GM19468 (cell line): Measurements from ENCODE around the gene COL9A3.

ENCODE experiments used
- ATAC-seq: cut with Tn5 transposase; IDR thresholded peaks from one replicate; pipeline ENCODE4 v1.9.1; 2021; ENCODE audit warnings: mild to moderate bottlenecking, moderate library complexity, moderate number of reproducible peaks; ENCODE audit not compliant: unreplicated experiment; ENCODE audit errors: extremely low read depth

Gene COL9A3

DNA sequence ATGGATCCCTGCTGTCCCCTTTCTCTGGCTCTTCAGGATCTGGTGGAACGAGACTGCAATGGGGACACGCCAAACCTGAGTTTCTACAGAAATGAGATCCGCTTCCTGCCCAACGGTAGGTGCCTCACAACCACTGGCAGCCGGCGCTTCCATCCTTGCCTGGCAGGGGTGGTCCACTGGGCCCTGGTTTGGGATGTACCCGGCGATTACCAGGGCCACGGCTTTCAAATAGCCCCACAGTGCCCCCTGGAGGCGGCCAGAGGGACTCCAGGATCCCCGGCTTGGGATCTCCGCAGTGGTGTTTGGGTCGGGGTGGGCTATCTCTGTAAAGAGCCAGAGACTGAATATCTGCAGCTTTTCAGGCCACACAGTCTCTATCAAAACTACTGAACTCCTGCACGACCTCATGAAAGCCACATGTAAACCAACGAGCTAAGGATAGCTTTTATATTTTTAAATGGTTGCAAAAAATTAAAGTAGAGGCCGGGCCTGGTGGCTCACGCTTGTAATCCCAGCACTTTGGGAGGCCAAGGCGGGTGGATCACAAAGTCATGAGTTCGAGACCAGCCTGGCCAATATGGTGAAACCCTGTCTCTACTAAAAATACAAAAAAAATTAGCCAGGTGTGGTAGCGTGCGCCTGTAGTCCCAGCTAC lies 8.5 kb upstream of the COL9A3 start:
- ATAC-seq = no peak

DNA sequence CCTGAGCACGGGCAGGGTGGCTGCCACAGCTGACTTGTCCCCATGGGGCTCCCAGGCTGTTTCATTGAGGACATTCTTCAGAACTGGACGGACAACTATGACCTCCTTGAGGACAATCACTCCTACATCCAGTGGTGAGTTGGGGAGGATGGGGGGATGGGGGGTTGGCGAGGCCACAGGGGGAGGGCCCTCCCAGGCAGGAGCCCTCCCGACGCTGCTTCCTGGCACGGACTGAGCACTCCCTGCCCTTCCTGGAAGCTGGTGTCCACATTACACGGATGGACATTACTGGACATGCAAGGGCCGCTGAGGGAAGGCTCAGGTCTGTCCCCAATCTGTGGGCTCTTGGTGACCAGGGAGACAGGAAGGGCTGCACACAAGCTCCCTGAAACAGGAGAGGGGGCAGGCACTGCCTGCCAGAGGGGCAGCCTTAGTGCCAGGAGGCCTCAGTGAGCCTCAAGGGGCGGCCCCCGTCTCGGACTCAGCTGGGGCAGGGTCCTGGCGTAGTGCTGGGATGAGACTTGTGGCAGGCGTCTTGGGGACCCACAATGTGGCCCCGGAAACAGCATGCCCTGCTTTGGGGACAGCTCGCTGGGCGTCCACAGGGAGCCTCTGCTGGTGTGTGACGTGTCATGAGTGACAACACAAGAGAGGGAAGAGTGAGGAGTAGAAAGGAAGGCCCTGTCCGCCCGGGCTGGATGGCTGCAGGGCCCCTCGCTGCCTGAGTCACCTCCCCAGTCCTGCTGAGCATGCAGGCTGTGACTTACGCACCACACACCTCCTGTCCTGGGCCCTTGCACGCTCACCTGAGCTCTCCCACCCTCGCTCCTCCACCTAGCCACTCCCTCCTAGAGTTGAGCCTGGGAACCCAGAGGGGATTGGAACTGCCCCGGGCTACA lies 7.1 kb upstream of the COL9A3 start:
- no peak for ATAC-seq

- ATAC-seq = no peak
These were observed 5.5 kb upstream of the COL9A3 start for GRCh38 chr20:62811320-62811719.

DNA sequence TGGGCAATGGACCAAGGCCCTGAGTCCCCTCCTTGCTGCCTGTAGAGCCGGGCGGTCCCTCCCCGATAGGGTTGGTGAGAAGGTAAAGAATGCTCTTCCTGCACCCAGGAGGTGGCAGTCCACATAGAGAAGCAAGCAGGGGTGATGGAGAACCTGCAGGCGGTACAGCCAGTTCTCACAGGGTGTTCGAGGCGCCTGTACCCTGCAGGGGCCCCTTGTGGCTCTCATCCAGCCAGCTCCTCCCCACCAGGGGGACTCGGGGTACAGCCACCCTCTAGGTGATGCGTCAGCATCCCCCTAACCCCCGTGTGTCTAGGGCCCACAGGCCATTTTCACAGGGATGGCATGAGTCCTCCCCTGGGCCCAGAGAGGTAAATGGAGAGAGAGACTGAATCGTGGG lies 5.1 kb upstream of the COL9A3 start:
- no peak for ATAC-seq

- no peak for ATAC-seq
These were observed 4.5 kb upstream of the COL9A3 start for GRCh38 chr20:62812181-62812906.

DNA sequence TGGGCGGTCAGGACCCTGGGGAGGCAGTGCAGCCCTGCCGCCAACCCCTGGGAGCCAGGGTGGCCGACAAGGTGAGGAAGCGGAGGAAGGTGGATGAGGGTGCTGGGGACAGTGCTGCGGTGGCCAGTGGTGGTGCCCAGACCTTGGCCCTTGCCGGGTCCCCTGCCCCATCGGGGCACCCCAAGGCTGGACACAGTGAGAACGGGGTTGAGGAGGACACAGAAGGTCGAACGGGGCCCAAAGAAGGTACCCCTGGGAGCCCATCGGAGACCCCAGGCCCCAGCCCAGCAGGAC lies 4.0 kb upstream of the COL9A3 start:
- ATAC-seq = no peak

GRCh38 chr20:62813588-62813987 lies 3.3 kb upstream of the COL9A3 start:
- no peak for ATAC-seq

DNA sequence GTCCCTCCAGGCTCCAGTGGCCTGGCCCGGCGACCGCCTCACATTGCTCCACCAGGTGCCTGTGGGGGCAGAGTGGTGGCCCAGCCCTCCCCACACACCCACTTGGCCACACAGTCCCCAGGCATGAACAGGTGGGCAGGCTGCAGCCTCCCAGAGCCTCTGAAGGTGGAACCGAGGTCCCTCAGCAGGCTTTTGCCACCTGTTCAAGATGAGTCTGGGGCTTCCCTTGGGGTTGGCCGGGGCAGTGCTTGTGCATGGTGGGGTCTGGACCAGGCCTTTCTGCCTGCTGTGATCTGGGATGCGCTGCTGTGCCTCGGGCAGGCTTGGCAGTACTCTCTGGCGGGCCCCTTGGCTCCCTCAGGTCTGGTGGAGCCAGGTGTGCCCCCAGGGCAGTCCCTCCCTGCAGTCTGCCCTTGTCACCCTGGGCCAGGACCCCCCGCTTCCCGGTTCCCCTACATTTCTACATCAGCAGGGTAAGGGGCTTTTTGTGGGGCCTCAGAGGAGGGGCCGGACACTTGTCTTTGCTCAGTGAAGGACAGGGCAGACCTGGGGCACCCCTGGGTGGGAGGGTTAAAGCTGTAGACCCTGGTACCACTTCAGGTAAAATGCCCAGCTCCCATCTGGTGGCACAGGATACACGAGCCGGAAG lies 2.7 kb upstream of the COL9A3 start:
- no peak for ATAC-seq

DNA sequence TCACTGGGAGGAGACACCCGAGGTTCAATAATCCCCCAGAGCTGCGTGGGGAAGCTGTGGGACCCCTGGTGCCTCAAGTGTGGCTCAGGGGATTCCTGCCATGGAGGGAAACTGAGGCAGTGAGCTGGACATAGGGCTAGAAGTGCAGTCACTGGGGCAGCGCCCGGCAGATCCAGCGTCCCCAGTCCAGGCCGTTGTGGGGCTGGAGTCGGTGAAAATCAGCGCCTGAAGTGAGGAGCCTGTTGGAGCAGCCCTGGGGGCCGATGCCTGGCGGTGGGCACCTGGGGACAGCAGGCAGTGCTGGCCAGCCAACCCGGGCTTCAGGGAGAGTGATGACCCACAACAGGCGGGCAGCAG lies 2.2 kb upstream of the COL9A3 start:
- no peak for ATAC-seq

DNA sequence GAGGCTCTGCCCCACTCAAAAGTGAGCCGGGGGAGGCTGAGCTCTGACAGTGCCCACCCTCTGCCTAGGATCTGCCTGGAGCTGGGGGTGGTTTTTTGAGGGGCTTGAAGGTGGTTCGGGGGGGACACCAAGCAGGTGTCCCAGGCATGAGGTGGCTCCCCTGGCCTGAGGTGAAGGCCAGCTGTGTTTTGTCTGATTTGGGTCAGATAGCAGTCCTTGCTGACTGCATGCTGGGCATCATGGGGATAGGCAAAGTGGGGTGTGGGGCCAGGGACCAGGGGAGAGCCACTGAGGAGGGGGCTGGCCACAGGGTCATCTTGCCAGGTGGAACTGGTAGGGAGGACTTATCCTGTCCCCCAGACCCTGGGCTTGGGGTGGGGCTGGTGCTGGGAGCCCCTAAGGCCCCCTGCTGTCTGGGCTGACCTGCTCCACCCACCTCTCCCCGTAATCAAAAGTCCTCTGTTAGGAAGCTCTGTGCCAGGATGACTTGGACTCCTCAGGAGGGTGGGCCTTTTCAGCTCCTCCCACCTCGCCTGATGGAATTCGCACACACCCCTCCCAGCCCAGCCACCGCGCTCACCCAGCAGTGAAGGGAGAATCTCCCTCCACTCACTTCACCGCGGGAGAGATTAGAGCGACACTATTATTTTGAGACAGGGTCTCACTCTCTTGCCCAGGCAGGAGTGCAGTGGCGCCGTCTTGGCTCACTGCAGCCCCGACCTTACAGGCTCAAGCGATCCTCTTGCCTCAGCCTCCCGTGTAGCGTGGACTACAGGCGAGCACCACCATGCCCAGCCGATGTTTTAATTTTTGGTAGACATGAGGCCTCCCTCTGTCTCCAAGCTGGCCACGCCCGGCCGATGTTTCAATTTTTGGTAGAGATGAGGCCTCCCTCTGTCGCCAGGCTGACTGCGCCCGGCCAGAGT lies 1.5 kb upstream of the COL9A3 start:
- ATAC-seq = no peak

- no peak for ATAC-seq
These were observed 593 bp upstream of the COL9A3 start for GRCh38 chr20:62816031-62816883.

DNA sequence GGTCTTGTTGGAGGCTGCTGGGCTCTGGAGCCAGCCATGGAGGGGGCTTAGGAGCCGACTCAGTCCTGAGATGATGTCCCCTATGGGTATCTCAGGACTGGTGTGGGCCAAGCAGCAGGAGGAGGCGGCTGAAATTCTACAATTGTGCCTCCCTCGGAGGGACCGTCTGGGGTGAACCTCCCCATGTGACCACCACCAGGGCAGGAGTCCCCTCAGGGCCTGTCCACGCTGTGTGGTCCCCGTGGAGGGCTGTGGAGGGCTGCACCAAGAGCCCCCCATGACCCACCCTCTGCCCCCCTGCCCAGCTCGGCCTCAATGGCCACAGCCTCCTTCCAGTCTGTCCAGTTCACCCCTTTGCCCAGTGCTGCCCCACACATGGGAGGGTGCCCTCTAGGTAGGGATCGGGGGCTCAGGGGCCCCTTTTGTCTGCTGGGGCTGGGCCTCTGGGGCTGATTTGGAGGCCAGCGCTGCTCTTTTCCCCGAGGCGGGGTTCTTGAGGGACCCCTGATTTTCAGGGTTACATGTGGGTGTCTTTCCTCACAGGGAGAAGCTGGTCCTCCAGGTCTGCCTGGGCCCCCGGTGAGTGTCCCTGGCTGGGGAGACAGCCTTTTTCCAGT lies 1.2 kb downstream of the COL9A3 start:
- ATAC-seq = no peak

DNA sequence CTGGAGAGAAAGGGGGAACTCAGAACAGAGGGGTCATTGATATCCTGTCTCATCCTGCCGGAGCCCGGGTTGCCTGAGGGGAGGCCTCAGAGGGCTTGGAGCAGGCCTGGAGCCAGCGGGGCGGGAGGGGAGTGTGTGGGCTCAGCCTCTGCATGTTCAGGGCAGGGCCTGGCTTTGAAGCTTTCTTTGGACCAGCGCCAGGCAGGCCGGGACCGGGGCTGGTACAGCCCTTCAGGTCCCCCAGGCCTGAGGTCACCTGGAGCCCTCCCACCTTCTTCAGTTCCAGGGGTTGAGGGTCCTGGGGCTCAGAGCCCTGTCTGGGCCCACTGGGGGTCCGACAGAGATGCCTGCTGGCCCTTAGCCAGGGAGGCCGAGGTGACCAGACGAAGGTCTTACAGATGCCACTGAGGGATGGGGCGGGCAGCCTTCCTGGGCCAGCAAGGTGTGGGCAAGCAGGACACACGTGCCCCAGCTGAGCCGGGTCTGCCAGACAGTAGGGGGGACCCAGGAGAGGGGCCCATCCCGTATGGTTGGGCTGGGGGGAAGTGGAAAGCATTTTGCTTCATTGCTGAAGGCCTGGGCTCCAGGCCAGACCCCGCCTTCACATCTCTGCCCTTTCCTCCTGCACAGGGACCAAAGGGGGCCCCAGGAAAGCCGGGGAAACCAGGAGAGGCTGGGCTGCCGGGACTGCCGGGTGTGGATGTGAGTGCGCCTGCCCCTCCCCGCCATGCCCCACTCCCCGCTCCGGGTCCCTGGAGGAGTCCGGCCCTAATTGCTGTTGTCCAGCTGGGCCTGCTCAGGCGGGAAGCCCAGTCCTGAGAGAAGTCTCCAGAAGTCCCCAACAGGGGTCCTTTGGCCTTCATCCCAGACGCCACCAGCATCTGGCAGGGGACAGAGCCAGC lies 2.0 kb downstream of the COL9A3 start:
- ATAC-seq = no peak

GRCh38 chr20:62819494-62820174 lies 2.8 kb downstream of the COL9A3 start:
- no peak for ATAC-seq

GRCh38 chr20:62820208-62820961 lies 3.5 kb downstream of the COL9A3 start:
- no peak for ATAC-seq
